Activated T-cell treated with anti-CD3 and anti-CD28 coated beads for 1 hour (primary cell): Measurements from ENCODE around the gene SFRP5.

ENCODE experiments used
- DNase-seq: peaks from one replicate; pipeline ENCODE4 v3.0.0-alpha.2; 2020; ENCODE audit warnings: low read depth

Gene SFRP5

GRCh38 chr10:97736403-97736901 lies 35.3 kb downstream of the SFRP5 start:
- no peak for DNase-seq

GRCh38 chr10:97734021-97734420 lies 37.8 kb downstream of the SFRP5 start:
- DNase-seq: no peak

GRCh38 chr10:97733256-97733655 lies 38.5 kb downstream of the SFRP5 start:
- no peak for DNase-seq

- DNase-seq: no peak
Observed at GRCh38 chr10:97732052-97732359, 39.8 kb downstream of the SFRP5 start.

GRCh38 chr10:97731346-97732051 lies 40.3 kb downstream of the SFRP5 start:
- DNase-seq: peak; percentile 47

GRCh38 chr10:97729014-97729413 lies 42.8 kb downstream of the SFRP5 start:
- no peak for DNase-seq

- DNase-seq: no peak
Observed at GRCh38 chr10:97726636-97727178, 45.1 kb downstream of the SFRP5 start.

GRCh38 chr10:97724341-97724941 lies 47.4 kb downstream of the SFRP5 start:
- no peak for DNase-seq

GRCh38 chr10:97723001-97723400 lies 48.8 kb downstream of the SFRP5 start:
- no peak for DNase-seq

- no peak for DNase-seq
Observed at GRCh38 chr10:97721871-97722780, 49.7 kb downstream of the SFRP5 start.

- DNase-seq: no peak
Observed at GRCh38 chr10:97719602-97720001, 52.2 kb downstream of the SFRP5 start.

- no peak for DNase-seq
Observed at GRCh38 chr10:97718659-97719142, 53.1 kb downstream of the SFRP5 start.

GRCh38 chr10:97718178-97718577 lies 53.6 kb downstream of the SFRP5 start:
- DNase-seq: no peak

GRCh38 chr10:97717627-97718026 lies 54.2 kb downstream of the SFRP5 start:
- no peak for DNase-seq
